ENCODE data around the gene GM2A. TPM values are rescaled to one million over a fixed set of nuclear protein-coding genes. Genes with fewer than 3 reads are reported as not detected.
"Not testable (repeated sequence)": the region's sequence is repeated elsewhere in the genome, so short reads cannot be mapped to it uniquely, and the experiment has no call there.

The GM2A gene
- polyA plus RNA-seq, 4 donors: 29.0 to 31.9 (median 30.3) TPM

- DNase-seq (ENCODE audit: low read depth in 4 of 4, low spot score in 2 of 4): no peak
Observed at GRCh38 chr5:151284392-151284967, 31.5 kb downstream of the GM2A start.

GRCh38 chr5:151285683-151286082 lies 32.7 kb downstream of the GM2A start:
- no peak for DNase-seq (ENCODE audit: low read depth in 4 of 4, low spot score in 2 of 4)

- DNase-seq (ENCODE audit: low read depth in 4 of 4, low spot score in 2 of 4): no peak
Observed at GRCh38 chr5:151286246-151286645, 33.3 kb downstream of the GM2A start.

- DNase-seq (ENCODE audit: low read depth in 4 of 4, low spot score in 2 of 4): no peak
Observed at GRCh38 chr5:151288180-151288579, 35.2 kb downstream of the GM2A start.

GRCh38 chr5:151293624-151294023 lies 40.6 kb downstream of the GM2A start:
- DNase-seq (ENCODE audit: low read depth in 4 of 4, low spot score in 2 of 4): no peak

GRCh38 chr5:151295138-151295537 lies 42.2 kb downstream of the GM2A start:
- no peak for DNase-seq (ENCODE audit: low read depth in 4 of 4, low spot score in 2 of 4)

GRCh38 chr5:151295791-151296477 lies 42.9 kb downstream of the GM2A start:
- no peak for DNase-seq (ENCODE audit: low read depth in 4 of 4, low spot score in 2 of 4)

- no peak for DNase-seq (ENCODE audit: low read depth in 4 of 4, low spot score in 2 of 4)
Observed at GRCh38 chr5:151296478-151296830, 43.5 kb downstream of the GM2A start.

GRCh38 chr5:151296974-151297373 lies 44.0 kb downstream of the GM2A start:
- no peak for DNase-seq (ENCODE audit: low read depth in 4 of 4, low spot score in 2 of 4)

- DNase-seq (ENCODE audit: low read depth in 4 of 4, low spot score in 2 of 4): no peak
Observed at GRCh38 chr5:151298063-151298855, 45.3 kb downstream of the GM2A start.

GRCh38 chr5:151303666-151304065 lies 50.7 kb downstream of the GM2A start, which contains the start of gene SLC36A3:
Gene SLC36A3, minus strand, starts transcription at chr5:151303766. Its CDS starts 412 bp downstream, at chr5:151303354.
- no peak for DNase-seq (ENCODE audit: low read depth in 4 of 4, low spot score in 2 of 4)

- DNase-seq (ENCODE audit: low read depth in 4 of 4, low spot score in 2 of 4): not testable (repeated sequence)
Observed at GRCh38 chr5:151309266-151309665, 56.3 kb downstream of the GM2A start.

- not testable (repeated sequence) for DNase-seq (ENCODE audit: low read depth in 4 of 4, low spot score in 2 of 4)
Observed at GRCh38 chr5:151309821-151310220, 56.8 kb downstream of the GM2A start.

- no peak for DNase-seq (ENCODE audit: low read depth in 4 of 4, low spot score in 2 of 4)
Observed at GRCh38 chr5:151310932-151311331, 57.9 kb downstream of the GM2A start.

GRCh38 chr5:151312756-151313324 lies 59.9 kb downstream of the GM2A start:
- DNase-seq (ENCODE audit: low read depth in 4 of 4, low spot score in 2 of 4): no peak

GRCh38 chr5:151313357-151313756 lies 60.4 kb downstream of the GM2A start:
- DNase-seq (ENCODE audit: low read depth in 4 of 4, low spot score in 2 of 4): no peak

- peak in 2 of 4 donors; percentile 26 to 60 for DNase-seq (ENCODE audit: low read depth in 4 of 4, low spot score in 2 of 4)
Observed at GRCh38 chr5:151315998-151316597, 63.1 kb downstream of the GM2A start.

GRCh38 chr5:151317871-151318270 lies 64.9 kb downstream of the GM2A start:
- DNase-seq (ENCODE audit: low read depth in 4 of 4, low spot score in 2 of 4): no peak

- peak in 1 of 4 donors; percentile 16 for DNase-seq (ENCODE audit: low read depth in 4 of 4, low spot score in 2 of 4)
Observed at GRCh38 chr5:151318850-151319732, 66.1 kb downstream of the GM2A start.

Measured in left renal cortex interstitium (tissue), 4 donors.